HG02623 (cell line): ENCODE results near the gene NUP153.

Experiments used
- ATAC-seq: cut with Tn5 transposase; IDR thresholded peaks from one replicate; pipeline ENCODE4 v1.9.1; 2021; ENCODE audit warnings: moderate library complexity; ENCODE audit not compliant: unreplicated experiment

Gene NUP153

GRCh38 chr6:17666646-17667045 lies 40.1 kb downstream of the NUP153 start:
- no peak for ATAC-seq

DNA sequence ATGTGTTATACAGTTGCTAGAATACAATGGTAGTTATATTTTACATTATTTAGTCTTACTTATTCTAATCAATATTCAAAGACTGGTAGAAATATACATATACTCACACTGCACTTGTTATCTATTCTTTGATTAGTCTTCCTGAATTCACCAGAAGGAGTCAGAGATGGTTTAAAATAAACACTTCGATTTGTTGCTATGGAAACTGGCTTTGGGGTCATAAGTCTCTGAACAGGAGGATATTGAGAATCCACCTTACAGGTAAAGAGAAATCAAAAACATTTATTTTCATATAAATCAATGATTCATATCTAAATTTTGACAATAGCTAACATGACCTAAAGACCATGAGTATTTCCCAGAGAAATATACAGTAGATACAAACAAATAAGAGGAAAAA lies 41.6 kb downstream of the NUP153 start:
- no peak for ATAC-seq

GRCh38 chr6:17663226-17663625 lies 43.5 kb downstream of the NUP153 start:
- no peak for ATAC-seq

- no peak for ATAC-seq
These were observed 44.1 kb downstream of the NUP153 start for GRCh38 chr6:17662585-17662984.

- ATAC-seq, result no peak
These were observed 50.1 kb downstream of the NUP153 start for GRCh38 chr6:17656644-17657043.

GRCh38 chr6:17656092-17656491 lies 50.6 kb downstream of the NUP153 start:
- ATAC-seq, result no peak

DNA sequence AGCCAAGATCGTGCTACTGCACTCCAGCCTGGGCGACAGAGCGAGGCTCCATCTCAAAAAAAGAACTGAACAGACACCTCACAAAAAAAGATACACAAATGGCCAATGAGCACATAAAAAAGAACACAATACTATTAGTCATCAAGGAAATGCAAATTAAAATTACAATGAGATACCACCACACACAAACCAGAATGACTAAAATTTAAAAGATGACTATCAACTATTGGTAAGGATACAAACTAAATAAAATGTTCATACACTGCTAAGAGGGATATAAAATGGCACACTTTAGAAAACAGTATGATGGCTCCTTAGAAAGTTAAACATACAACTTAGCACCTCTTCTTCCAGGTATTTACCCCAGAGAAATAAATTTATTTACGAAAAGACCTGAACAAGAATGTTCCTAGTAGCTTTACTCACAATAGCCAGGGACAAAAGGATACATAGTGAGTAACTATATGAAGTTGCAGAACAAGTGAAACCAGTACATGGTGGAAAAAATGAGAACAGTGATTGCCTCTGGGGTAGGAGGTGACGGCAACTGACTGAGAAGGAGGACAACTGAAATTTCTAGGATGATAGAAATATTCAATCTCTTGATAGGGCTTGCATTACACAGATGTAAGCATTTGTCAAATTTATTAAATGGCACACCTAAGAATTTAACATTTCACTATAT lies 53.4 kb downstream of the NUP153 start:
- ATAC-seq, result no peak

DNA sequence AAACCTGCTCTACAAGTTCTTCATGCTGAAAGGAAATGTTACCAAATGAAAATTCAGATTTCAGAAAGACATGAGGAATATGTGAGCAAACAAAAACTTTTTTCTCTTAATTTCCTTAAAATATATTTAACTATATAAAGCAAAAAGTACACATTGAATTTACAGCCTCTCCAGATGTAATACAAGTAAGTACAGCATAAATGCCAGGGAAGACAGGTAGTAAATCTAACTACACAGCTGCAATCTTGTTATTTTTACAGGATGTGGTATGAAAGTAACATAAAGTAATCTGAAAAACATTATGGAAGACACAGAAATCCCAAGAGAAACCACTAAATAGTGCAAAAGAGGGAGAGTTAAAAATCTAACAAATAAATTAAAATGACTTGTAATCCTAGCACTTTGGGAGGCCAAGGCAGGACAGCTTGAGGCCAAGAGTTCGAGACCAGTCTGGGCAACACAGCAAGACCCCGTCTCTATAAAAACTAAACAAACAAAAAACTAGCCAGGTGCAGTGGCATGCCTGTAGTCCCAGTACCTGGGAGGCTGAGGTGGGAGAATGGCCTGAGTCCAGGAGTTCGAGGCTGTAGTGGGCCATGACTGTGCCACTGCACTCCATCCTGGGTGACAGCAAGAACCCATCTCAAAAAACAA lies 55.9 kb downstream of the NUP153 start:
- no peak for ATAC-seq

DNA sequence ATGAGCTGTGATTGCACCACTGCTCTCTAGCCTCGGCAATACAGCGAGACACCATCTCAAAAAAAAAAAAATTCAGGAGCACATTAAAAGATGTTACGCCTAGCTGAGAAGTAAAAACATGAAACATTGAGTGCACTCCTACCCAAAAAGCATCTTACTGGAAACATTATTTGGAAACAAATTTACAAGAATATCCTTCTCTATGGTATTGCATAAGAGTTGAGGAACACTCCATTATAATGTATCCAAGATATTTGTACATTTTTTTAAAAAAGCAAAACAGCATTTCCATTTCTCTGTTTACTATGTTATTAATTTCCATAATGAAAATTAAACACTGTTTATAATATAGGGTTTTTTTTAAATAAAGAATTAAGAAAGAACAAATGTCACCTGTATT lies 58.0 kb downstream of the NUP153 start:
- ATAC-seq, result no peak

GRCh38 chr6:17640477-17640917 lies 66.2 kb downstream of the NUP153 start:
- no peak for ATAC-seq

- ATAC-seq, result no peak
These were observed 68.5 kb downstream of the NUP153 start for GRCh38 chr6:17638212-17638715.

DNA sequence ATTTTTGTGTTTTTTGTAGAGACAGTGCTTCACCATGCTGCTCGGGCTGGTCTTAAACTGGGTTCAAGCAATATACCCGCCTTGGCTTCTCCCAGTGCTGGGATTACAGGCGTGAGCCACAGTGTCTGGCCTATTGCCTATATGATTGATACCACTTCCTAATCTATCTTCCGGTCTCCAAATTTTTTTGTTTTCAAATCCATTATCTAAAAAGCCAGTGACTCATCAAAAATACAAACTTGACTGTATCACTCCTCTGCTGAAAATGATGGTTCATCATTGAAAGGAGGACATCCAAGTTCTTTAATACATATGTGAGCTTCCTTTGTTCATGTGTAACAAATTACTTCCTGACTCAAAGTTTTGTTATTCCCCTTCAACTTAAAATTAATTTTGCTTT lies 71.2 kb downstream of the NUP153 start:
- ATAC-seq, result no peak

- no peak for ATAC-seq
These were observed 73.1 kb downstream of the NUP153 start for GRCh38 chr6:17633465-17634188.

- ATAC-seq, result no peak
These were observed 73.8 kb downstream of the NUP153 start for GRCh38 chr6:17632934-17633333.

- no peak for ATAC-seq
These were observed 76.1 kb downstream of the NUP153 start for GRCh38 chr6:17630511-17631073.

GRCh38 chr6:17629824-17630510 lies 76.8 kb downstream of the NUP153 start:
- ATAC-seq, result no peak

DNA sequence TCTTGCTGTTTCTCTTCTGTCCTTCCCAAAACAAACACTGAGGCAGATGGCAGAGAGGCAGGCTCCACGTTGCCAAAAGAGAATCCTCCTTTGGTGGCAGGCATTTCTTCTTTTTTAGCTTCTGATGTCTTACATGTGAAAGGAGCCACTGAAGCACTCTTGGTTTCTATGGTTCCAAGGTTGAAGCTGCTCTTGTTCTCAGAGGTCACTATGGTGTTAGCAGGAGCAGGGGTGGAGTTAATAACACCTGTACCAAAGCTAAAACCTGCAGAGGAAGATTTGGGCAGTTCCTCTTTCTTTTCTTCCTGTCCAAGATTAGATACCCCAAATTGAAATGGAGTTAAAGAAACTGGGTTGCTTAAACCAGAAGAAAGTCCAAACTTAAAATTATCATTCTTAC lies 77.9 kb downstream of the NUP153 start:
- ATAC-seq, result peak; percentile 49

- no peak for ATAC-seq
These were observed 82.3 kb downstream of the NUP153 start for GRCh38 chr6:17624396-17624795.

GRCh38 chr6:17622144-17622543 lies 84.6 kb downstream of the NUP153 start:
- no peak for ATAC-seq

GRCh38 chr6:17621003-17621402 lies 85.7 kb downstream of the NUP153 start:
- ATAC-seq, result peak; percentile 71

- ATAC-seq, result no peak
These were observed 90.9 kb downstream of the NUP153 start for GRCh38 chr6:17615794-17616193.
